Retinal pigment epithelial cell (primary cell): Measurements from ENCODE around the gene PLCD3.

Experiments used
- DNase-seq: peaks from one replicate; pipeline ENCODE4 v3.0.0-alpha.2; 2010; ENCODE audit warnings: low read depth
- H3K4me3 ChIP-seq: 2 replicates; pipeline ENCODE4 v1.5.1; 2011; ENCODE audit warnings: mild to moderate bottlenecking, low read length, control low read depth, moderate library complexity
- CTCF ChIP-seq: conservative IDR thresholded peaks from 2 replicates; pipeline ENCODE4 v1.5.1; 2011; ENCODE audit warnings: low read depth, low read length, control low read depth, inconsistent platforms

Gene PLCD3

GRCh38 chr17:45081047-45081703 is 51.1 kb downstream of the PLCD3 start:
- no peak overlapping the region for H3K4me3 ChIP-seq
- no peak for DNase-seq
- TF ChIP-seq CTCF: no peak

- no peak overlapping the region for H3K4me3 ChIP-seq
- DNase-seq: no peak
- TF ChIP-seq CTCF: no peak
Measured at GRCh38 chr17:45077643-45078042, 54.7 kb downstream of the PLCD3 start.

GRCh38 chr17:45073414-45074070 is 58.8 kb downstream of the PLCD3 start:
- no peak for TF ChIP-seq CTCF
- H3K4me3 ChIP-seq: no peak overlapping the region
- DNase-seq: no peak

- TF ChIP-seq CTCF: no peak
- no peak for DNase-seq
- no peak overlapping the region for H3K4me3 ChIP-seq
Measured at GRCh38 chr17:45070809-45071208, 61.5 kb downstream of the PLCD3 start.

- no peak for TF ChIP-seq CTCF
- no peak overlapping the region for H3K4me3 ChIP-seq
- no peak for DNase-seq
Measured at GRCh38 chr17:45070001-45070400, 62.3 kb downstream of the PLCD3 start.

- H3K4me3 ChIP-seq: no peak overlapping the region
- no peak for DNase-seq
- no peak for TF ChIP-seq CTCF
Measured at GRCh38 chr17:45067637-45068036, 64.7 kb downstream of the PLCD3 start.

- no peak for DNase-seq
- TF ChIP-seq CTCF: no peak
- no peak overlapping the region for H3K4me3 ChIP-seq
Measured at GRCh38 chr17:45063198-45063597, 69.1 kb downstream of the PLCD3 start.
